HG03571 (cell line): ENCODE data around the gene GAGE12J.
"Not testable (repeated sequence)": the region's sequence is repeated elsewhere in the genome, so short reads cannot be mapped to it uniquely, and the experiment has no call there.

Experiments
- ATAC-seq: cut with Tn5 transposase; IDR thresholded peaks from one replicate; pipeline ENCODE4 v1.9.1; 2021; ENCODE audit not compliant: unreplicated experiment

Gene GAGE12J

DNA sequence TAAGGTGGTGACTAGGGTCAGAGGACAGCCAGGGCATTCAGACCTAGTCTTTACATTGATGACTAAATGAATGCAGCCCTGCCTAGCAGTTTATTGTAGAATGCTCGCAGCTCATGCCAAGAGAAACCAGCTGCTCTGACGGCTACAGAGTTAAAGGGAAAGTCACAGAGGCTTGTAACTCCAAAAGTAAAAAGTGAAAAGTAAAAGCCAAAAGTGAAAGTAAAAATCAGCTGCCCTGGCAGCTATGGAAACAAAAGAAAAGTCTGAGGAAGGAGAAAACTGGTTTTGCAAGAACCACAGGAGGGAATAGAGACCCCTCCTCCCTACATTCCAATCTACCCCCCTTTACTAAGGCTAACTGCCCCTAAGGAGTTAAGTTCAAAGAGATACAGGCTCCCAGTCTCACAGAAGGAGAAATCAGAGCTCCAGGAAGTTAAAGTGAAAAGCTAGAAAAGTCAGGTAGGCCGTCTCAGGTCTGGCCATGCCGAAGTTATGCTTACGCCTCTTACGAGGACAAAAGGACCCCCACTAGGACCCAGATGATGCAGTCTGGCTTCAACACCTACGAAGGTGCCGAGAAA, 12.3 kb upstream of the GAGE12J start:
- no peak for ATAC-seq

DNA sequence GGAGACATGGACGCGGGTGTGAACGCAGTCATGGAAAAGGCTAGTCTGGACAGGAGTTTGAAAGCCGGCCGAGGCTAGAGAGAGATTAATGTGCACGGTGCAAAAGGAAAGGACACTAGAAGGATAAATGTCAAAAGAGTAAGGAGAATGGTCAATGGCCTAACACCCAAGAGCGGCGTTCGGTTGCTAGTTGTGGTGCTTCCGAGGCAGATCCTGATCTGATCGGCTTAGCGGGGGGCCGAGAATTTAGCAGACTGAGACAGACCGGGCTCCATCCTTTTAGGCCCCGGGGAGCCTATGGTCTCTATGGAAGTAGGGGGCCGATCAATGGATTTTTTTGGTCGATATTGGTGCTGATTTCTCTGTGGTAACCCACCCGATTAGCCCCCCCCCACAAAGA, 11.5 kb upstream of the GAGE12J start:
- no peak for ATAC-seq

DNA sequence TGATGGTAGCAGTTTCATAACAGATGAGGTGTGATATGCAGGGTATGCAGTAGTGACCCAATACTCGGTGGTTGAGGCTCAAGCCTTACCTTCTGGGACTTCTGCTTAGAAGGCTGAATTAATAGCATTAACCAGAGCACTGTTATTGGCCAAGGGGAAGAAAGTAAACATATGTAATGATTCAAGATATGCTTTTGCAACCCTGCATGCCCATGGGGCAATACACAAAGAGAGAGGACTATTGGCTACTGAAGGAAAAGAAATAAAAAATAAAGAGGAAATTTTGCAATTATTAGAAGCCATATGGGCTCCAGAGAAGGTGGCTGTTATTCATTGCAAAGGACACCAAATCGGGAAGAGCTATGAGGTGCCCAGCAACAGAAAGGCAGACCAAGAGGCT, 9.7 kb upstream of the GAGE12J start:
- ATAC-seq: no peak

DNA sequence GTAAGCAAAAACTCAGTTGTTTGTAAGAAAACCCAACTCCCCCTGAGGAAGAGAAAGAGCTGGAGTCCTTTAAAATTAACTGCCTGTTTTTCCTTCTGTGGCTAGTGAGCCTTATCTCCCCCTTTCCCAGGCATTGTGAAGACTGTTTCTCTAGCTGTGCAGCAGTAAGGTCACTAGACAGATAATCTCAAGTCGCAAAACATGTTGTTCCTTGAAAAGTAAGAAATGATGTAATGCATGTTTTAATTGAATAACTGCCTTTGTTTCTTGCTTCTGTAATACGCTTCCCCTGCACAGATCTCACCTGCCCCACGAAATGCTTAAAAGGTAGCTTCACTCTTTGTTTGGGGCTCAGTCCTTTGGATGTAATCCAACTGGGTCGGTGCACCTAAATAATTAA, 5.8 kb upstream of the GAGE12J start:
- no peak for ATAC-seq

DNA sequence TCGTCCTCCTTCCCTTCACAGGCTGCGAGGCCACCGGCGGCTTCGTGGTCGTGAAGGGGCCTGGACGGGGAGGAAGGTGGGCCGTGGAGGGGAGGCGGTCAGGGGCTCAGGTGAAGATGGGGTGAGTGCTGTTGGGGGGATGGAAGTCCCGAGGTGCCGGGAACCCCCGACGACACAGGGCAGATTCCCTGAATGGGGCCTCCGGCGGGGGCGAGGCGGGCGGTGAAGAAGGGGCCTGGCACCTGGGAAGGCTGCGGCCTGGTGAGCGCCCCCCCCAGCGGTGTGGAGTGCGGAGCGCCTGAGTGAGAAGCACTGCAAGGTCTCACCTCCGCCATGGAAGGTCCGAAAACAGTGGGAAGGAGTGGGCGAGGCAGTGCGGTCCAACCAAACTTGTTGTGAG, 429 bp downstream of the GAGE12J start:
- not testable (repeated sequence) for ATAC-seq

DNA sequence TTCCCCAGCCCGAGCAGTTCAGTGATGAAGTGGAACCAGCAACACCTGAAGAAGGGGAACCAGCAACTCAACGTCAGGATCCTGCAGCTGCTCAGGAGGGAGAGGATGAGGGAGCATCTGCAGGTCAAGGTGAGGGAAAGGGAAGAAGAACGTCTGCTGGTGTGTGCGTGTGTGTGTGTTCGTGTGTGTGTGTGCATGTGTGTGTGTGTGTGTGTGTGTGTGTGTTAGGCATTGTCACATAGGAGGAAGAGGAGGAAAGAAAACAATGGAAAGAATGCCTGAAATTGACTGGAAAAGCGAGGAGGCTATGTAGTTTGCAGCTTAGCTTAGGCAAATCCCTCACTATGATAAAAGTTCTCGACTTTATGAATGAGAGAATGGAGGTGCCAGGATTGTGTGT, 1.9 kb downstream of the GAGE12J start:
- ATAC-seq: not testable (repeated sequence)

DNA sequence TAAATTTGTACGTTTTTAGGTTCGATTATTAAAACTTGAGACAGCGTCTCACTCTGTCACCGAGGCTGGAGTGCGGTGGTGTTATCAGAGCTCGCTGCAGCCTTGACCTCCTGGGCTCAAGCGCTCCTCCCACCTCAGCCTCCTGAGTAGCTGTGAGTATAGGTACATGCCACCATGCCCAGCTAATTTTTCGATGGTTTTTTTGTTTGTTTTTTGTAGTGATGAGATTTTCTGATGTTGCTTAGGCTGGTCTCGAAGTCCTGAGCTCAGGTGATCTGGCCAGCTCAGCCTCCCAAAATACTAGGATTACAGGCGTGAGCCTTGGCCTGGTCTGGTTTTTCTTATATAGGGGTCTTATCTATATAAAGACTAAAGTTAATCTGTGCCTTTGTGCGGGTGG, 8.6 kb downstream of the GAGE12J start:
- ATAC-seq: not testable (repeated sequence)

DNA sequence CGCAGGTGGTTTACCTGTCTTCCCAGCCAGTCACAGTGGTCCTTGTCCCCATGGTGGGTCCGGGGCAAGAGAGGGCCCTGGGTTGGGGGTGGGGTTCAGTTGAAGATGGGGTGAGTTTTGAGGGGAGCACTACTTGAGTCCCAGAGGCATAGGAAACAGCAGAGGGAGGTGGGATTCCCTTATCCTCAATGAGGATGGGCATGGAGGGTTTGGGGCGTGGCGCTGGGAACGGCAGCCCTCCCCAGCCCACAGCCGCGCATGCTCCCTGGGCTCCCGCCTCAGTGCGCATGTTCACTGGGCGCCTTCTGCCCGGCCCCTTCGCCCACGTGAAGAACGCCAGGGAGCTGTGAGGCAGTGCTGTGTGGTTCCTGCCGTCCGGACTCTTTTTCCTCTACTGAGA, 9.4 kb downstream of the GAGE12J start, which contains the start of gene GAGE13:
TSS of gene GAGE13 (plus strand) at position 301 of the 400 bp plus-strand sequence. CDS start 1,156 bp downstream, outside the sequence.
- not testable (repeated sequence) for ATAC-seq

DNA sequence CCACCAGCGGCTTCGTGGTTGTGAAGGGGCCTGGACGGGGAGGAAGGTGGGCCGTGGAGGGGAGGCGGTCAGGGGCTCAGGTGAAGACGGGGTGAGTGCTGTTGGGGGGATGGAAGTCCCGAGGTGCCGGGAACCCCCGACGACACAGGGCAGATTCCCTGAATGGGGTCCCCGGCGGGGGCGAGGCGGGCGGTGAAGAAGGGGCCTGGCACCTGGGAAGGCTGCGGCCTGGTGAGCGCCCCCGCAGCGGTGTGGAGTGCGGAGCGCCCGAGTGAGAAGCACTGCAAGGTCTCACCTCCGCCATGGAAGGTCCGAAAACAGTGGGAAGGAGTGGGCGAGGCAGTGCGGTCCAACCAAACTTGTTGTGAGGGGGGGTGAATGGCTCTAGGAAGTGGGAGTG, 10.0 kb downstream of the GAGE12J start:
- ATAC-seq: not testable (repeated sequence)

DNA sequence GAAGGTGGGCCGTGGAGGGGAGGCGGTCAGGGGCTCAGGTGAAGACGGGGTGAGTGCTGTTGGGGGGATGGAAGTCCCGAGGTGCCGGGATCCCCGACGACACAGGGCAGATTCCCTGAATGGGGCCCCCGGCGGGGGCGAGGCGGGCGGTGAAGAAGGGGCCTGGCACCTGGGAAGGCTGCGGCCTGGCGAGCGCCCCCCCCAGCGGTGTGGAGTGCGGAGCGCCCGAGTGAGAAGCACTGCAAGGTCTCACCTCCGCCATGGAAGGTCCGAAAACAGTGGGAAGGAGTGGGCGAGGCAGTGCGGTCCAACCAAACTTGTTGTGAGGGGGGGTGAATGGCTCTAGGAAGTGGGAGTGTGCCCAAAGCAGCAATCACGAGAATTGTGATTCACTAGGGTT, 19.6 kb downstream of the GAGE12J start:
- not testable (repeated sequence) for ATAC-seq

DNA sequence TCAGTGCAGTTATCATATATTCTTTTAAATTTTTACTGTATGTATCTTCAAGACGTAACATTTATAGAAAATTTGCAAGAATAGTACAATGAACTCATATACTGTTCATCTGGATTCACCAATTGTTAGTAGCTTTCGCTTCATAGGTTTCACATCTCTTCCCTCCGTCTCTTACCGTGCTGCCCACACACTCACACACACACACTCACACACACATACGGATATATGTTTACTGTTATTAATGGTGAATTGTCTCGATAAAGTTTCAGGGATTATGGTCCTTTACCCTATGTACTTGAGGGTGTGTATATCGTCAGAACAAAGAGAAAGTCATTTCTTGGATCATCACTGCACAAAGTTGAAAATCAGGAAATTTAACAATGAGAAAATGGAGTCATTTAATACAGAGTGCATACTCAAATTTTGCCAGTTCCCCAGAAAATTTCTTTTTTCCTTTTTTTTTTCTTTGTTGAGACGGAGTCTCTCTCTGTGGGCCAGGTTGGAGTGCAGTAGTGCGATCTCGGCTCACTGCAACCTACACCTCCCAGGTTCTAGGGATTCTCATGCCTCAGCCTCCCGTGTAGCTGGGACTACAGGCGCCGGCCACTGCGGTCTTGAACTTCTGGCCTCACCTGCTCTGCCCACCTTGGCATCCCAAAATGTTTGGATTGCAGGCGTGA, 22.8 kb downstream of the GAGE12J start:
- ATAC-seq: not testable (repeated sequence)

DNA sequence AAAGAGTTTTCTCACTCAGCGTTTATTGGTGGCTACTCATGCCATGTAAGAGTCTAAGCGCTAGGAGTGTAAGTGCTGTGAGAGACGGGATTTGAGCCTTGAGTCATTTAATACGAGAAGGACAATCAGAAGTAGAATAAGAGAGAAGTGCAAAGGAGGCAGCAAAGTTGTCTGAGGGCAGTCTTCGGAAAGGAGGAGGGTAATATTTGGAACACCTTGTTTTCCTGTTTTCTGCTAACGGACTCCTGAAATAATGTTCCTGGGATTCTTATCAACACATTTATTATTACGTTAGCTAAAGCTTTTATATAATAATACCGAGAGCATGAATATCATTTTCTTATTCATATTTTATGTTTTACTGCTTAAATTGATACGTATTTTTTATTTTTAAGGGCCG, 23.6 kb downstream of the GAGE12J start:
- ATAC-seq: not testable (repeated sequence)

DNA sequence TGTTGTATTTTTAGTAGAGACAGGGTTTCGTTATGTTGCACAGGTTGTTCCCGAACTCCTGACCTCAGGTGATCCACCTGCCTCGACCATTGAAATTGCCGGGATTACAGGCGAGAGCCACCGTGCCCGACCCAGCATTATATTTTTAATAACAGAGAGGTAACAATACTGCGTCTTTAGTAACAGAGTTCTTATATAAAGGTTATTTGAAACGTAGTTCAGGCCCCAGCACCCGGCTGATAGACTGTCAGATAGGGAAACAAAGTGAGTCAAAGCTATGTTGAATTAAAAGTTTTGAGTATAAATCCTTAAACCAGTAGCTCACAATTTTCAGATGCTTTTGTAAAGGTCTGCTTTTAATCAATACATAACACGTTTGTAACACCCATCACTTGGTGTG, 24.3 kb downstream of the GAGE12J start:
- not testable (repeated sequence) for ATAC-seq
